Bronchial epithelial cell (primary cell): ENCODE measurements around the gene PRKAG2. TPM values are rescaled to one million over a fixed set of nuclear protein-coding genes. Genes with fewer than 3 reads are reported as not detected.
A peak's percentile ranks its signal among the peaks of the same experiment; 100 is the strongest.

Source experiments
- DNase-seq: peaks from one replicate; pipeline ENCODE4 v3.0.0-alpha.2; 2010; ENCODE audit warnings: low read depth
- FAIRE-seq: peaks from 2 replicates; lab custom pipeline; 2011; peaks lifted over from hg19 to GRCh38; lab: Jason Lieb, UNC
- H3K27me3 ChIP-seq: 2 replicates; pipeline ENCODE4 v1.5.1; 2011; ENCODE audit warnings: low read length; ENCODE audit not compliant: control insufficient read depth, insufficient read depth
- H3K36me3 ChIP-seq: 2 replicates; pipeline ENCODE4 v1.5.1; 2011; ENCODE audit warnings: low read length; ENCODE audit not compliant: control insufficient read depth, insufficient read depth
- H3K4me3 ChIP-seq: 2 replicates; pipeline ENCODE4 v1.5.1; 2011; ENCODE audit warnings: mild to moderate bottlenecking, low read depth, low read length, control low read depth
- total RNA-seq: library from RNA; depleted of rRNA; stranded (reverse); fragments of >200 nt; gene quantifications from 2 replicates; pipeline ENCODE4 v1.2.1, GENCODE V29; 2014
- TF ChIP-seq, protein P1 (sequence below): IDR thresholded peaks from 2 replicates; pipeline ENCODE4 v1.5.1; 2011; ENCODE audit warnings: mild to moderate bottlenecking, moderate library complexity, low read length, control low read depth, inconsistent platforms; ENCODE audit not compliant: insufficient read depth, severe bottlenecking

The PRKAG2 gene
- total RNA-seq, 1 donor from 2014 or later, result 24.5 TPM

DNA sequence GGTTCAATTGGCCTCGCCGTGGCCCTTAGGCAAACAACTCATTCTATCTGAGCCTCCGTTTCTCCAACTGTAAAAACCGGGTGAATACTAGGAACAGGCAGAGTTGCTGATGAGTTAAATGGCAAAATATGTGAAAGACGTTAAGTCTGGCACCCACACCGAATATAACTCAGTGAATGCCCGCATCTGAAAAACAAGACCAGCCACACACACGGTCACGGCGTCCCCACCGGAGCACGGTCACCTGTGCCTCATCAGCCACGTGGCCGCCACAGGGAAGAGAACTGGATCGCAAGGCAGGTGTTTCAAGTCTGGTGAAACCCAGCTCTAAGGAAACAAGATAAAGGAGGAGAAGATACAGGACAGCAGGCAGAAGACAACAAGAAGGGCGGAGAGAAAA, 20.4 kb downstream of the PRKAG2 start:
- DNase-seq, result no peak
- no peak for FAIRE-seq
- no peaks in the 10 kb centered on the region for H3K27me3 ChIP-seq
- no peak overlapping the region for H3K4me3 ChIP-seq
- H3K36me3 ChIP-seq, result no peaks in the 10 kb centered on the region
- TF ChIP-seq, protein P1, sequence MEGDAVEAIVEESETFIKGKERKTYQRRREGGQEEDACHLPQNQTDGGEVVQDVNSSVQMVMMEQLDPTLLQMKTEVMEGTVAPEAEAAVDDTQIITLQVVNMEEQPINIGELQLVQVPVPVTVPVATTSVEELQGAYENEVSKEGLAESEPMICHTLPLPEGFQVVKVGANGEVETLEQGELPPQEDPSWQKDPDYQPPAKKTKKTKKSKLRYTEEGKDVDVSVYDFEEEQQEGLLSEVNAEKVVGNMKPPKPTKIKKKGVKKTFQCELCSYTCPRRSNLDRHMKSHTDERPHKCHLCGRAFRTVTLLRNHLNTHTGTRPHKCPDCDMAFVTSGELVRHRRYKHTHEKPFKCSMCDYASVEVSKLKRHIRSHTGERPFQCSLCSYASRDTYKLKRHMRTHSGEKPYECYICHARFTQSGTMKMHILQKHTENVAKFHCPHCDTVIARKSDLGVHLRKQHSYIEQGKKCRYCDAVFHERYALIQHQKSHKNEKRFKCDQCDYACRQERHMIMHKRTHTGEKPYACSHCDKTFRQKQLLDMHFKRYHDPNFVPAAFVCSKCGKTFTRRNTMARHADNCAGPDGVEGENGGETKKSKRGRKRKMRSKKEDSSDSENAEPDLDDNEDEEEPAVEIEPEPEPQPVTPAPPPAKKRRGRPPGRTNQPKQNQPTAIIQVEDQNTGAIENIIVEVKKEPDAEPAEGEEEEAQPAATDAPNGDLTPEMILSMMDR, result no peak

DNA sequence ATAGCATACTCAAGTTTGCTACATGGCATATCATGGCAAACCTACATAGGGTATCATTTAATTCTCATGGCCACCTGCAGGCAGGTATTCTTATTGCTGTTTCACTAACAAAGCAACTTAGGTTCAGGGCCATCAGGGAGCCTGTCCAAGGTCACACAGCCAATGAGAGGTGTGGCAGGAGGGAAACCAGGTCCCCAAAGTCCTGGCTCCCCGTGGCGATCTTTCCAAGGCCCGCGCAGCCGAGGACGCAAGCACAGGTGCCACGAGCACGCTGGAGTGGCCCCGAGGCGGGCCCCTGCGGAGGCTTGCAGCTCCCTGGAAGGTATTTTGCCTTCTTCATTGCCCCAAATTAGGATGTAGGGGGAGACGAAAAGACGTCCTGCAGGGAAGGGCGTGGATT, 20.8 kb downstream of the PRKAG2 start:
- no peaks in the 10 kb centered on the region for H3K36me3 ChIP-seq
- DNase-seq (no peak), FAIRE-seq (no peak)
- H3K4me3 ChIP-seq, result no peak overlapping the region
- H3K27me3 ChIP-seq, result no peaks in the 10 kb centered on the region
- TF ChIP-seq, protein P1, result peak; percentile 32

DNA sequence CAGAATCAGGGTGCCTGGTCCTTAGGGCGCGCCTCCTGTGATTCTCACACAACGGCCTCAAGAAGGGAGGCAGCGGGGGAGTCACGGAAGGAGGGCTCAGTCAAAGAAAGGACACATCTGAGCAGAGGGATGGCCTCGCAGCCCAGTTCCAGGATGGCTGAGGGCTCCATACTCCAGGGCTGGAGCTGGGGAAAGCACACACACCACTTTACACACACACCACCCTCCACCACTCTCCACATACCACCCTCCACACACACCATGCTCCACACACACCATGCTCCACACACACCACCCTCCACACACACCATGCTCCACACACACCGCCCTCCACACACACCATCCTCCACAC, 22.2 kb downstream of the PRKAG2 start:
- Histone ChIP-seq H3K27me3 (no peaks in the 10 kb centered on the region), H3K4me3 (no peak overlapping the region), H3K36me3 (no peaks in the 10 kb centered on the region)
- DNase-seq, result no peak
- TF ChIP-seq, protein P1, result no peak
- FAIRE-seq, result peak; percentile 50

DNA sequence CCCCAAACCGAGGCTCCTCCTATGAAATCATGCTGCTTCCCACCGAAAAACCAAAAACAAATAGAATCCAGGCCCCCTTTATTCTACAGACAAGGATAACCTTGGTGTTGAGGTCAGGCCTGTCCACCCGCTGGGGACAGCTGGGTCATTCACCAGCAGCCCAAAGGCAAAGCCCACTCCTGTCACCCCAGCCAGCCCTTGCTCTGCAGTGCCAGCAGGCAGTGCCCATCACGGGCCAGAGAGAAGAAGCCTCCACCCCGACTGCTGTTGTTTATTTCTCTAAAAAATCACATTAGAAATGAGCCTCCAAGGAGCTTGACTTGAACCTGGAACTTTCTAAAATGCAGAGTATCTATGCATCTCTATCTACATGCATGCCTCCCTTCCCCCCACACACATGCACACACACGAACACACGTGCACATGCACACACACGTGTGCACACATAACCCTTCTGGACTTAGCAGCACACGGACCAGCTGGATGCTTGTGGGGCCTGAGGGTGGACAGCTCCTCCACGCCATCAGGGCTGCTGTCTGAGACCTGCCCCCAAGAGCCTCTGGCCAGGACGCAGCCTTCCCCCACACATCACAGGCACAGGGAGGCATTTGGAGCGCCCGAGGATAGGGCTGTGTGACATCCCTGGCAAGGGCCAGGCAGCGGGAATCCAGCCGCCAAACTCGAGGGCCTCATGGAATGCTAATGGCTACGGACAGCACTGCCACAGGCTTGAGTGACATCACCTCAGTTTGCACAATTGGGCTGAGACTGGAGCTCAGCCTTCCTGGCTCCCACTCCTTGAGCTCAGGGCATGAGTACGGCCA, 22.8 kb downstream of the PRKAG2 start:
- no peak for FAIRE-seq
- Histone ChIP-seq H3K27me3 (no peaks in the 10 kb centered on the region), H3K36me3 (no peaks in the 10 kb centered on the region), H3K4me3 (no peak overlapping the region)
- DNase-seq, result no peak
- TF ChIP-seq, protein P1, result no peak

DNA sequence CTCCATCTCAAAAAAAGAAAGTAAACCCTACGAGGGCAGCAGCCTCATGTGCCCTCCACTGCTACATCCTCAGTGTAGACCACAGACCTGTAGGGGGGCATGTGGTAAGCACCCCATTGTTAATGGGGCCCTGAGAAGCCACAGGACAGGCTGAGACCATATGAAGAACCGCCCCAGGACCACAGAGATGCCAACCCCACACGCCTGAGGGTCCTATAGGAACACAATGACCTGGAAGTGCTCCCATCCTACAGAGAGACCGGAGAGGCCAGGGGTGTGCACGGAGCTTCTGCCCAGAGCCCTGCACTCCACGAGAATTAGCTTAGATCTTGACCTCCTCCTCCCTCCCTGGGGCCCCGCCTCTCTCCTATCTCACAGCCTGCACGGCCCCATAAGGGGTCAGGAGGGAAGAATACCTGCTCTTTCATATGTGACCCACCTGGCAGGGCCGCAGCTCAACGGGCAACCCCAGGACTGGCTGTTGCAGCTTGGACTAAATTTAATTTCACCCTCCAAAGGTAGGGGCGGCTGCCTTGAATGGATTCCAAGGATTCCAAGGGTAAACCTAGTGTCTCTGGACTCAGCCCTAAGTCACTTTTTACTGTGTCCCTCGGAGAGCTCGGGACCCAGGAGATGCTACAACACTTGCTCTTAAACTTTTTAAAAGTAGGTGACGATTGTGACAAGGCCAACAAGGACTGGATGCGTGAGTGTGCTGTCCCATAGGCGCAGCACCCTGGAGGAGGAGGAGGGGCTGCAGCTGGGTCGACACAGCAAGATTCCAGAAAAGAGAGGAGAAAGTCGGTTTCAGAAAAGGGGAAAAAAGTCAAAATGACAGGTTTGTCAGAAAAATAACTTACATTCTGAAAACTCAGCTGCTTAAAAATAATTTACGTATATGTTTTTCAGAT, 24.2 kb downstream of the PRKAG2 start:
- Histone ChIP-seq H3K27me3 (no peaks in the 10 kb centered on the region), H3K36me3 (no peaks in the 10 kb centered on the region), H3K4me3 (no peak overlapping the region)
- no peak for FAIRE-seq
- TF ChIP-seq, protein P1, result no peak
- DNase-seq, result no peak
